Left renal pelvis (tissue), 4 donors: Measurements from ENCODE around the gene DUSP8. TPM values are rescaled to one million over a fixed set of nuclear protein-coding genes. Genes with fewer than 3 reads are reported as not detected.
"Not testable (repeated sequence)": the region's sequence is repeated elsewhere in the genome, so short reads cannot be mapped to it uniquely, and the experiment has no call there.

Experiments
- DNase-seq, 4 donors: peaks; one replicate each; pipeline ENCODE4 v3.0.0-alpha.2; 2013; ENCODE audit warnings: low read depth in 4 of 4, low spot score in 3 of 4
- polyA plus RNA-seq, 4 donors: library from polyadenylated mRNA; unstranded; fragments of 120-200 nt; gene quantifications; one replicate each; pipeline ENCODE4 v1.2.1, GENCODE V29; 2013; ENCODE audit not compliant: insufficient read length in 4 of 4

The DUSP8 gene
- polyA plus RNA-seq, 4 donors, result 2.6 to 5.5 (median 4.4) TPM

GRCh38 chr11:1589996-1590395, 17.9 kb upstream of the DUSP8 start:
- no peak for DNase-seq

DNA sequence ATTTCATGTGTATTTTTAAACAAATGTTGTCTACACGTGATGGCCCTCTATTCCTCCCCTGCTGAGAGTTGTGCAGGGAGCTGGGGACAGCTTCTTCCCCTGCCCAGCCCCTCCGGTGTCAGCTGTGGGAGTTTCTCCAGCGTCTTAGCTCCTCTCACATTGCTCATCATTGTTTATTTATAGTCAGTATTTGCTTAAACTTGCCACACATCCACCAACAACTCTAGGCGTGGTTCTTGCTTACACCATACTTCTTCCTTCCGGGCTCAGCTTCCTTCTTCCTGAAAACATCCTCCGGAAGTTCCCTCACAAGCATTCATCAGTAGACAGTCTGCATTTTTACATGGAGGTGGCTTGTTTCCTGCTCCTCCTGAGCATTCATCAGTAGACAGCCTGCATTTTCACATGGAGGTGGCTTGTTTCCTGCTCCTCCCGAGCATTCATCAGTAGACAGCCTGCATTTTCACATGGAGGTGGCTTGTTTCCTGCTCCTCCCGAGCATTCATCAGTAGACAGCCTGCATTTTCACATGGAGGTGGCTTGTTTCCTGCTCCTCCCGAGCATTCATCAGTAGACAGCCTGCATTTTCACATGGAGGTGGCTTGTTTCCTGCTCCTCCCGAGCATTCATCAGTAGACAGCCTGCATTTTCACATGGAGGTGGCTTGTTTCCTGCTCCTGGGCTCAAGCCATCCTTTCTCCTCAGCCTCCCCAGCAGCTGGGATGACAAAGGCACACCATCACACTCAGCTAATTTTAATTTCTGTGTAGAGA, 17.3 kb upstream of the DUSP8 start:
- not testable (repeated sequence) for DNase-seq

DNA sequence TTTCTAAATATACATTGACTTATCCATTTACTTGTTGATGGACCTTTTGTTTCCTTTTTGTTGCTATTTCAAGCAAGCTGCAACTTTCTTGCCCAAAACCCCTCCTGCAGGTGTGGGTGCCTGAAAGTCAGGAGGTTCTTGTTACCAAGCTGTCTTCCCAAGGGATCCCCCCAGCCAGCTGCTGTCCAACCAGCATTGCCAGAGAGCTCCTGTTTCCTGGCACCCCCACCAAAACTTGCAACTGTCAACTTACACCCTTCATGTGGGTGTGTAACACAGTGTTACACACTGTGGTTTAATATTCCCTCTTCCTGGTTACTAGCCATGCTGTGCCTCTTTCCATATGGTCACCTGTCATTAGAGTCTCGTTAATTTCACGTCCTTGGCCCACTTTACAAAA, 14.6 kb upstream of the DUSP8 start:
- DNase-seq, result no peak

GRCh38 chr11:1584661-1585370, 12.7 kb upstream of the DUSP8 start, which contains the start of gene KRTAP5-1:
KRTAP5-1 (minus strand) TSS chr11:1585283; CDS start chr11:1585249, 34 bp downstream.
- not testable (repeated sequence) for DNase-seq

- not testable (repeated sequence) for DNase-seq
Measured at GRCh38 chr11:1582909-1583308, 10.8 kb upstream of the DUSP8 start.

DNA sequence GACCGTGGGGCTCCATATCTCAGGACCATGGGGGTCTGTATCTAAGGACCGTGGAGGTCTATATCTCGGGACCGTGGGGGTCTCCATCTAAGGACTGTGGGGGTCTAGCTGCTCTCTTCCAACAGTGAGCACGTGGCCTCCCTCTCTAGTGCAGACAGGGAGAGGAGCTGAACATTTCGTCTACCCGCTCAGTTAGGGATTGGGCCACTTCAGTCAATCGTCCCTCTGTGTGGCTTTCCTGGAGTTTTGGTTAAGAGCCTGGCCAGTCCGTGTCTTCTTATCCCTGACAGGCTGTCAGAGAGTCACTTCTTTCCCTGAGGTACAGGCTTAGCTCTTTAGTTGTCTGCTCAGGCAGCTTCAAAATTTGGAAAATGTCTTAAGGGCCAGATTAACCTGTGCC, 9.9 kb upstream of the DUSP8 start:
- DNase-seq, result no peak

DNA sequence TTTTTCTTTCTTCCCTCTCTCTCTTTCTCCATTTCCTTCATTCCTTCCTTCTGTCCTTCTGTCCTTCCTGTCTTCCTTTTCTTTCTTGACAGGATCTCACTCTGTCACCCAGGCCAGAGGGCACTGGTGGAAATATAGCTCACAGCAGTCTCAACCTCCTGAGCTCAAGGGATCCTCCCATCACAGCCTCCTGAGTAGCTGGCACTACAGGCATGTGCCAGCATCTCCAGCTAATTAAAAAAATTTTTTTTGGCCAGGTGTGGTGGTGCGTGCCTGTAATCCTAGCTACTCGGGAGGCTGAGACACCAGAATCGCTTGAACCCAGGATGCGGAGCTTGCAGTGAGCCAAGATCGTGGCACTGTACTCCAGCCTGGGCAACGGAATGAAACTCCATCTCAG, 4.8 kb upstream of the DUSP8 start:
- DNase-seq, result no peak

GRCh38 chr11:1575756-1576155, 3.7 kb upstream of the DUSP8 start:
- DNase-seq, result not testable (repeated sequence)

DNA sequence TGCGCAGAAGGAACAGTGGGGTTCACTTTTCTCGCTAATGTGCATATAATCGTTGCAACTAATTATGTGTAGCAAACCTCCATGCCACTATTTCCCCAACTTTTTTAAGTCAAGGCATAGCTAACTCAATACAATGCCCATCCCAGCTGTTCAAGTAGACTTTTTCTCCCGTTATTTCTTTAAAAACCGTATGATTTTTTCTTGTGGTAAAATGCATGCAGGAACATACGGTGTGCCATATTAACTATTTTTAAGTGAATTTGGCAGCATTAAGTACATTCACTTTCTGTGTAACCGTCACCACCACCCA, 2.8 kb upstream of the DUSP8 start:
- no peak for DNase-seq

GRCh38 chr11:1574238-1574932, 2.3 kb upstream of the DUSP8 start:
- DNase-seq, result no peak

GRCh38 chr11:1573903-1574237, 1.8 kb upstream of the DUSP8 start:
- no peak for DNase-seq

GRCh38 chr11:1573077-1573902, 1.2 kb upstream of the DUSP8 start:
- DNase-seq, result no peak

DNA sequence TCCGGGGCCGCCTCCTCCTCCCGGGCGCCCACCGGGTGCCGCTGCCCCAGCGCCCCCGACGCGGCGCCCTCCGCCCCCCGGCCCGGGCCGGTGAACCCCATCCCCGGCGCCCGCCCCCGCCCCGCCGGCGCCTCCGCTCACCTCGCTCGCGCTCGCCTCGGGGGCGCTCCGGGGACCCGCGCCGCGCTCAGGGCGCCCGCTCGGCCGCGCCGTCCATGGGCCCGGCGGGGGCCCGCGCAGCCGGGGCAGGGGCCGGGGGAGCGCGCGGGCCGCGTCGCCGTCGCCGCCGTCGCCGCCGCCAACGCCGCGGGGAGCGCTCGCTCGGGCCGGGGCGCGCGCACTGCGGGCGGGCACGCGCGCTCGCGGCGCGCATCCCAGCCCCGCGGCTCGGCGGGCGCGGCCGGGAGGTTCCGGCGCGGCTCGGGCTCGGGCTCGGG, 293 bp downstream of the DUSP8 start:
- DNase-seq, result no peak

- DNase-seq, result no peak
Measured at GRCh38 chr11:1570896-1571759, 943 bp downstream of the DUSP8 start.

DNA sequence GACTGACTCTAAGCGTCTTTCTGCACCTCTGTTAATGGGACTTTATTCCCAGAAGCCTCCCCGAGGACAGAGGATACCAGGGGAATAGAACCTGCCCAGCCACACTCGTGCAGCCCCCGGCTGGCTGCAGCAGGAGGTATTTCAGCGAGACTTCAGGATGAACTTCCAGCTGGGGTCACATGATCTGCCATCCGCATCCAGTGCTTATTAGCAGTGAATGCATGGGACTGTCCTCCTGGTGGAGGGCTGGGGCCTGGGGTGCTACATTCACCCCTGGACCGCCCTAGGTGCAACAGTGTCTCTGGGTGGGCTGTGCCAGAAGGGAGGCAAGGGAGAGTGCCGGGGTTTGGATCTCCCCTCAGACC, 1.6 kb downstream of the DUSP8 start:
- DNase-seq, result no peak

DNA sequence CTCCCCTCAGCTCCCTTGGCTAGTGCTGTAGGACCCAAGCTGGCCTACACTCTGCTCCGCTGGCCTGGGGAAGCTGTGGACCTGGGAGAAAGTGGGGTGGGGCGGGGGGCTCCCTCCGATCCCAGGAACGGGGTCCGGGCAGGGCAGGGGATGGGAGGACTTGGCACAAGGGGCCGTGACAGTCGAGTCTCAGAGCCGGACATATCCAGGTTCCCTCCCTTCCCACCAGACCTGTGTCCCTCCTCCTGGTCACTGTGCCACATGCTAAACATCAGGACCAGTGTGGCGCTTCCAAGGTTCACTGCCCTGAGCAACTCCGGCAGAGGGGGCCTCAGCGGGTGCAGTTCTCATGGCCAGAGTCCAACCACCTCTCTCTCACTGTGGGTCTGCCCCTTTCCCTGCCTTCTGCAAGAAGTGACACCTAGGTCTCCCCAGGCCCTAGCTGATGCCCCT, 2.0 kb downstream of the DUSP8 start:
- DNase-seq, result no peak

DNA sequence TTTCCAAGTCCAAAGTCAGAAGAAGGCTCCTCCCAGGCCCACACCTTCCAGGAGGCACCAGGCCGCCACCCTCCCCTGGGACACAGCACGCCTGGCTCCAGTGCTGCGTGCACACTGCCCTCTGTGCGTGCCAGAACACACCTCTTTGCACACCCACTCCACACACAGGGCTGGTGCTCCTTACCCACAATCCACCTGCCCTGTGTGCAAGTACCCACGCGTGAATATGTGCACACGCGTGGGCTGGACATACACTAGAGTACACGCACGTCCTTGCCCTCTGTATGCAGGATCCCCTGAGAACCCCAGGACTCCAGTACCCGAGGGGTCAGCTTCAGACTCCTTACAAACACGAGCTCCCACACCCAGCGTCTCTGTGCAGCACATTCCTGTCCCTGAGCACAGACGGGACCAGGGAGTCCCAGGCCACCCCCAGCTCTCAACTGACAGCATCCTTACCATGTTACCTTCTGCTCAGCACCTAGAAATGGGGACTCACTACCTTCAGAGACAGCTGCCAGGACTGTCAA, 2.8 kb downstream of the DUSP8 start:
- DNase-seq, result no peak

DNA sequence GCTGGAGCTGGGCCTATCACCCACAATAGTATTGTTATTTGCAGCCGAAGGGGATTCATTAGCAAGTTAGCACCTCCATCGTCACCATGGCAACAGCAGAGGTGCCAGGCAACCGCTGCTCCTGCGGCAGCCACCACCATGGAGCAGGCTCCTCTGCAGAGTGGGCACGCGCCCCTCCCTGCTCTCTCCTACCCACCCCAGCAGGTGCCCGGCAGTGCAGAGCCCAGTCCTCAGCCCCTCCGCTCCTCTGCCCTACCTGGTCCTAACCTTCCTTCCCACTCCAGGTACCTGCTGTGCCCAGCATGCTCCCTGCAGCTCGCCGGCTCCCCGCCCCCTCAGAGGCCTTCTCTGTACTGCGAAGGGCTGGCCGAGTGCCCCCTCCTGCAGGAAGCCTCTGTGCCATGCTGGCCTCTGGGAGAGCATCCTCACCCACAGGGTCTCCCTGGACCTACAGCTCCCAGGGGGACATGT, 3.6 kb downstream of the DUSP8 start:
- DNase-seq, result no peak

DNA sequence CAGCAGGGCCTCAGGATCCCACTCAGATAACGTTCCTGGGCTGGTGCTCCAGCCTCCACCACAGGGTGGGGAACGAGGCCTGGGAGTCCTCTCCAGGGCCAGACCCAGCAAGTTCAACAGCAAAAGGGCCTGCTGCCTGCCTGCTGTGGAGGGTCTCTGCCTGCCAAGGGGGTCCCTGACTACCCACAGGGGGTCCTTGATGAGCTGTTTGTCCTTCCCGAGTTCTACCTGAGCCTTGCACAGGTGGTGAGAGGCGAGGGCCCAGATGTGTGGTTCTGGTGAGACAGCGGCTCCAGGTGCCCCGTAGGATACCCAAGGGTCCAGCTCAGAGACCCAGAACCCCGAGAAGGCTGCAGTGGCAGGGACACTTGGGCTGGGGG, 4.4 kb downstream of the DUSP8 start:
- DNase-seq, result no peak
